Neuronal stem cell (in vitro differentiated cells): ENCODE measurements around the gene SLC9A1.

Experiments
- DNase-seq: peaks from one replicate; pipeline ENCODE4 v3.0.0-alpha.2; 2013; ENCODE audit warnings: low spot score
- H2AFZ ChIP-seq: one replicate; pipeline ENCODE4 v1.6.1; 2013; ENCODE audit warnings: mild to moderate bottlenecking, low read length, inconsistent platforms
- H2AK5ac ChIP-seq: 2 replicates; pipeline ENCODE4 v1.6.1; 2013; ENCODE audit warnings: low read depth, mild to moderate bottlenecking, inconsistent platforms, low read length, moderate library complexity, mixed read lengths
- H2BK120ac ChIP-seq: 2 replicates; pipeline ENCODE4 v1.6.1; 2013; ENCODE audit warnings: low read depth, mild to moderate bottlenecking, inconsistent platforms, low read length, moderate library complexity, mixed read lengths
- H2BK12ac ChIP-seq: one replicate; pipeline ENCODE4 v1.6.1; 2013; ENCODE audit warnings: low read length, inconsistent platforms
- H2BK15ac ChIP-seq: 2 replicates; pipeline ENCODE4 v1.6.1; 2013; ENCODE audit warnings: mild to moderate bottlenecking, low read length, inconsistent platforms, mixed read lengths
- H2BK5ac ChIP-seq: one replicate; pipeline ENCODE4 v1.6.1; 2013; ENCODE audit warnings: inconsistent platforms, mild to moderate bottlenecking, low read length, moderate library complexity
- H3K14ac ChIP-seq: one replicate; pipeline ENCODE4 v1.6.1; 2013; ENCODE audit warnings: low read length, inconsistent platforms
- H3K18ac ChIP-seq: 2 replicates; pipeline ENCODE4 v1.6.1; 2013; ENCODE audit warnings: low read length, inconsistent platforms
- H3K23ac ChIP-seq: 2 replicates; pipeline ENCODE4 v1.6.1; 2013; ENCODE audit warnings: low read depth, mild to moderate bottlenecking, mixed read lengths, low read length, inconsistent platforms; ENCODE audit not compliant: poor library complexity
- H3K27ac ChIP-seq: replicated peaks from 3 replicates; pipeline ENCODE4 v1.5.1; 2013; ENCODE audit warnings: low read length, inconsistent platforms
- H3K27me3 ChIP-seq, 3 experiments: 2 replicates each; pipeline ENCODE4 v1.6.1; 2013; ENCODE audit warnings: low read length in 3 of 3, mild to moderate bottlenecking in 2 of 3, inconsistent platforms in 1 of 3, low read depth in 1 of 3, mixed read lengths in 1 of 3, moderate library complexity in 1 of 3; ENCODE audit not compliant: control insufficient read depth in 3 of 3, insufficient read depth in 3 of 3
- H3K36me3 ChIP-seq, 2 donors: replicated peaks in 1 of 2; 2 replicates each; pipeline ENCODE4 v1.6.1; 2013; ENCODE audit warnings: low read length in 2 of 2; ENCODE audit not compliant: control insufficient read depth in 2 of 2, insufficient read depth in 2 of 2
- H3K4ac ChIP-seq: 2 replicates; pipeline ENCODE4 v1.6.1; 2013; ENCODE audit warnings: inconsistent platforms, mild to moderate bottlenecking, low read length, moderate library complexity
- H3K4me1 ChIP-seq, 2 donors: 1 replicate in 1 of 2; 2 replicates in 1 of 2; pipeline ENCODE4 v1.6.1; 2013; ENCODE audit warnings: low read length in 2 of 2, low read depth in 1 of 2; ENCODE audit not compliant: control insufficient read depth in 2 of 2, insufficient read depth in 1 of 2
- H3K4me2 ChIP-seq: one replicate; pipeline ENCODE4 v1.6.1; 2013; ENCODE audit warnings: mild to moderate bottlenecking, low read length, inconsistent platforms; ENCODE audit not compliant: insufficient read depth, poor library complexity, severe bottlenecking
- H3K4me3 ChIP-seq, 2 donors: 2 replicates each; pipeline ENCODE4 v1.5.1; 2013; ENCODE audit warnings: low read length in 2 of 2, mild to moderate bottlenecking in 2 of 2, inconsistent platforms in 1 of 2, moderate library complexity in 1 of 2
- H3K79me1 ChIP-seq: one replicate; pipeline ENCODE4 v1.6.1; 2013; ENCODE audit warnings: low read depth, mild to moderate bottlenecking, inconsistent platforms, low read length, moderate library complexity
- H3K9ac ChIP-seq: one replicate; pipeline ENCODE4 v1.6.1; 2013; ENCODE audit warnings: mild to moderate bottlenecking, low read depth, low read length, inconsistent platforms; ENCODE audit not compliant: poor library complexity
- H3K9me3 ChIP-seq, 2 donors: replicated peaks in 1 of 2; 2 replicates each; pipeline versions ENCODE3 to v1.6.1; 2013; ENCODE audit warnings: low read length in 2 of 2, mild to moderate bottlenecking in 2 of 2, inconsistent platforms in 1 of 2, low read depth in 1 of 2, mixed read lengths in 1 of 2, moderate library complexity in 1 of 2; ENCODE audit not compliant: control insufficient read depth in 2 of 2, insufficient read depth in 1 of 2
- H4K8ac ChIP-seq: one replicate; pipeline ENCODE4 v1.6.1; 2013; ENCODE audit warnings: low read depth, mild to moderate bottlenecking, inconsistent platforms, low read length, moderate library complexity
- H4K91ac ChIP-seq: one replicate; pipeline ENCODE4 v1.6.1; 2013; ENCODE audit warnings: low read length, low read depth, mild to moderate bottlenecking, inconsistent platforms; ENCODE audit not compliant: poor library complexity
- WGBS, 2 donors: extraction: QIAGEN DNeasy Blood & Tissue Kit; methylation state at CpG; one replicate each; pipeline ENCODE4 v1.1.7; 2013; ENCODE audit warnings: missing lambda C conversion rate in 2 of 2, mixed read lengths in 1 of 2; ENCODE audit not compliant: insufficient read length in 2 of 2, insufficient replicate concordance in 1 of 2; ENCODE audit errors: extremely low coverage in 2 of 2; 5-methylcytosine and 5-hydroxymethylcytosine counted together

Gene SLC9A1

DNA sequence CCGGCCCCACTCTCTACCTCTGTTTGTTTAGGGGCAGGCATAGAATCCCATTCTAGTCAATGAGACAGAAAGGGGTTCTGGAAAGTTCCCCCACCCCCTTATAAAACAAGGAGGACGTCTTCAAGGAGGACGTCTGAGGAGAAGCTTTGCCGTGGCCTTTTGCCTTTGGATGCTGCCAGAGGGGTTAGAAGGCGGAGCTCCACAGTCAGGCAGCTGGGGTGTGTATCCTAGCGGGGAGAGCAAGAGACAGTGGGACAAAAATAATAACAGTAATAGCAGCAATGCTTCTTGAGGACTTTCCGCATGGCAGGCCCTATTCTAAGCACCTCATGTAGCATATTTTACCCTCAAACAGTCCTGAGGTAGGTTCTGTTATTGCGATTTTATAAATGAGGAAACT lies 94.0 kb downstream of the SLC9A1 start:
- no peaks in the 10 kb centered on the region for H3K9me3 ChIP-seq
- WGBS, 2 donors: no CpG with 5 or more reads among the region's 8 CpGs
- H2AK5ac ChIP-seq: no peak overlapping the region
- H3K9ac ChIP-seq: no peak overlapping the region
- no peak overlapping the region for H2BK120ac ChIP-seq
- no peak overlapping the region for H2BK15ac ChIP-seq
- H3K4me2 ChIP-seq: no peak overlapping the region
- H3K4ac ChIP-seq: no peak overlapping the region
- H3K4me1 ChIP-seq: peaks cover 8 to 24% of the 10 kb centered on the region in 2 donors
- no peak overlapping the region for H4K8ac ChIP-seq
- H3K27me3 ChIP-seq: peaks cover 0 to 11% (median 0%) of the 10 kb centered on the region in 3 experiments
- no peak overlapping the region for H2BK12ac ChIP-seq
- no peaks in the 10 kb centered on the region for H3K79me1 ChIP-seq
- peak overlapping the region; percentile 70 for H3K18ac ChIP-seq
- no peak overlapping the region for H2AFZ ChIP-seq
- H3K4me3 ChIP-seq: no peak overlapping the region
- DNase-seq: no peak
- H4K91ac ChIP-seq: no peak overlapping the region
- H2BK5ac ChIP-seq: no peak overlapping the region
- no peak overlapping the region for H3K14ac ChIP-seq
- no peaks in the 10 kb centered on the region for H3K36me3 ChIP-seq
- H3K27ac ChIP-seq: no peak overlapping the region
- H3K23ac ChIP-seq: no peak overlapping the region

DNA sequence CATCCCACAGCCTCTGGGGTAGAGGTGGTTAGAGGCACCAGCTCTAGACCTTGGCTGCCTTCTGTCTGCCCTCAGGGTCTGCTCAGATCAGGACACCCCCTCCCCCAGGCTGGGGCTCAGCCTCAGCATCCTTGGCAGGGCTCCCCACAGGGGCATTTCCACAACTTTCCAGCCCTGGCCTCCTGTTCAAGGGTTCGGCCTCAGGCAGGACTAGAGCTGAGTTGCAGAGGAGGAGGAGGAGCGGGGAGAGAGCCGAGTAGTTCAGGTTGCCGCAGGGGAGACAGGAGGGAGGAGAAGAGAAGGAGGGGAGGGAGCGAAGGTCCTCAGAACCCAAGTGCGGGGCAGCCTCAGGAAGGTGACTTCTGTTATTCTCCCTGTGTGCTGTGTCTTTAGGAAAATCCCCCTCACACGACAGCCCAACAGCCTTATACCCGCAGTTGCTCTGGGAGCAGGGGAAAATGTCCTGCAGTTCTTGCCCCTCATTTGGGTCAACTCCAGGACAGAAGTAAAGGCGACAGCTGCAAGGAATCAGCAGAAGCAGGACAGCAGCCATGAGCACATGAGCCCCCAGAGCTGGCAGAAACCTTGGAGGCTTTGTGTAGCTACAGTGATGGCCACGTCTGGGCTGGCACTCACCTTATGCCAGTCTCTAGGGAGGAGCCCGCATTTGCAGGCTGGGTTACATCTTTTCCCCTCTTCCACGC lies 95.8 kb downstream of the SLC9A1 start:
- no peak overlapping the region for H3K4me3 ChIP-seq
- H3K23ac ChIP-seq: peak overlapping the region; percentile 4
- H3K36me3 ChIP-seq: no peaks in the 10 kb centered on the region
- no peak overlapping the region for H3K9ac ChIP-seq
- H3K4me1 ChIP-seq: peaks cover 8 to 23% of the 10 kb centered on the region in 2 donors
- peak overlapping the region; percentile 99 for H3K4ac ChIP-seq
- no peak overlapping the region for H4K8ac ChIP-seq
- peak overlapping the region; percentile 84 for H2BK15ac ChIP-seq
- H2BK120ac ChIP-seq: peak overlapping the region; percentile 94
- H3K4me2 ChIP-seq: no peak overlapping the region
- no peaks in the 10 kb centered on the region for H3K79me1 ChIP-seq
- H3K14ac ChIP-seq: peak overlapping the region; percentile 47
- DNase-seq: no peak
- H3K9me3 ChIP-seq: peaks cover 0 to 4% of the 10 kb centered on the region in 2 donors
- H2BK5ac ChIP-seq: peak overlapping the region; percentile 82
- peak overlapping the region; percentile 62 for H2AFZ ChIP-seq
- peaks cover 0 to 11% (median 0%) of the 10 kb centered on the region in 3 experiments for H3K27me3 ChIP-seq
- no CpG with 5 or more reads among the region's 12 CpGs for WGBS, 2 donors
- peak overlapping the region; percentile 96 for H2BK12ac ChIP-seq
- H2AK5ac ChIP-seq: peak overlapping the region; percentile 89
- H3K27ac ChIP-seq: no peak overlapping the region
- peak overlapping the region; percentile 94 for H3K18ac ChIP-seq
- H4K91ac ChIP-seq: no peak overlapping the region

DNA sequence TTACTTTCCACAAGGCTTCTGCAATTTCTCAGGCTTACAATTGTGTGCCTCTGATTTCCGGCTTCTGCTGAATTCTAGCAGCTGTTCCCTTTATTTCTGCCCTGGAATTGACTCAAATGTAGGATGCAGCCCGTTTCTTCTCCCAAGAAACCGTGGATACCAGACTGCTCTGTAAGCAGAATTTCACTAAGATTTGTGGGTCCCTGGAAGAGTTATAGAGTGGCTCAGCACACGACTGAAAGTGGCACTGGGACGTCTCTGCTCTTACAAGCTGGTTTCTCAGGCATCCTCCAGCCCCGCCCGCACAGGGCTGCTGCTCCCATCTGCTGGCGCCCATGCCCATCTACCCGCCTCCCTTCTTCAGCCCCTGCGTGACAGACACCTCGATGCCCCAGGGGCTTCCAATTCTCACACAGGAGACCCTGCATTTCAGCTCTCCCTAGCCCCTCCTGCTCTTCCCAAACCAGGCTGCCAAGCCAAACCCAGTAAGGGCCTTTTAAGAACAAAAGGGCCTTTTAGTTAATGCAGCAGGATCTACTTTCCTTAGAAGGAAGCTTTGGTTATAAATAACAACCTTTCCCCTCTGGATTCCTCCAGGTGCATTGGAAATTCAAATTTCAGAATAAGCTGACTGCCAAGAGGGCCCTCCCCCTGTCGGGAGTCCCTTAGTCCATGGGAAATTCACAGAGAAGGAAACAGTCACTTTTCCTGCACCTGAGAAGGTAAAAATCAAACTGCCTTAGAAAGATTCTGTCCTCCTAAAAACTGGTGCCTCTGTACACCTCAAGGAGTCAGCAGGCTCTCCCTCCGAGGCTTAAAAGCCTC lies 96.9 kb downstream of the SLC9A1 start:
- H2BK5ac ChIP-seq: peak overlapping the region; percentile 19
- H2AFZ ChIP-seq: peak overlapping the region; percentile 50
- no peak overlapping the region for H3K14ac ChIP-seq
- H3K9me3 ChIP-seq: peaks cover 0 to 4% of the 10 kb centered on the region in 2 donors
- no peak overlapping the region for H3K4me3 ChIP-seq
- no peaks in the 10 kb centered on the region for H3K36me3 ChIP-seq
- peak overlapping the region; percentile 48 for H3K4me2 ChIP-seq
- H3K23ac ChIP-seq: no peak overlapping the region
- peak overlapping the region; percentile 72 for H2AK5ac ChIP-seq
- H3K27me3 ChIP-seq: peaks cover 0 to 11% (median 0%) of the 10 kb centered on the region in 3 experiments
- DNase-seq: no peak
- peak overlapping the region; percentile 53 for H2BK15ac ChIP-seq
- H3K4me1 ChIP-seq: peaks cover 8 to 23% of the 10 kb centered on the region in 2 donors
- peak overlapping the region; percentile 85 for H3K27ac ChIP-seq
- peak overlapping the region; percentile 60 for H2BK12ac ChIP-seq
- no peak overlapping the region for H3K4ac ChIP-seq
- H3K79me1 ChIP-seq: no peaks in the 10 kb centered on the region
- H2BK120ac ChIP-seq: peak overlapping the region; percentile 88
- WGBS, 2 donors: no CpG with 5 or more reads among the region's 13 CpGs
- no peak overlapping the region for H4K91ac ChIP-seq
- no peak overlapping the region for H3K9ac ChIP-seq
- peak overlapping the region; percentile 88 for H3K18ac ChIP-seq
- no peak overlapping the region for H4K8ac ChIP-seq

DNA sequence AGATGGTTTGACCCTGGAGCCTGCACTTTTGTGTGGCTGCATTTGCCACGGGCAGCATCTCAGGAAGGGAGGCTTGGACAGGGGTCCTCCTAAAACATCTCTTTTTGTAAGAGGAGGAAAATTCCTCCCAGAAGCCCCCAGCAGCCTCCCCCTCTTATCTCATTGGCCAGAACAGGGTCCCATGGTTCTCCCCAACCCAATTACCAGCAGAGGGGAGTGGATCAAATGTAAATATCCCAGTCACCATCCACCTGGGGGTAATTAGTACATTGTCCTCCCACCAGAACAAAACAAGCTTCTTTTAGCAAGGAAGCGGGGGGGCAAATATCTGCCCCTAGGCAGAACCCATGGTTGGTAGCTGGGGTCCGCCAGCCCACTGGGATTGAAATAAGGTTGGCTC lies 97.5 kb downstream of the SLC9A1 start:
- H3K27me3 ChIP-seq: peaks cover 0 to 11% (median 0%) of the 10 kb centered on the region in 3 experiments
- no peak overlapping the region for H3K4me3 ChIP-seq
- H3K23ac ChIP-seq: no peak overlapping the region
- peaks cover 8 to 23% of the 10 kb centered on the region in 2 donors for H3K4me1 ChIP-seq
- H3K9me3 ChIP-seq: peaks cover 0 to 5% of the 10 kb centered on the region in 2 donors
- no peak overlapping the region for H2BK15ac ChIP-seq
- H2AK5ac ChIP-seq: no peak overlapping the region
- H3K36me3 ChIP-seq: no peaks in the 10 kb centered on the region
- WGBS, 2 donors: no CpG with 5 or more reads among the region's 3 CpGs
- peak overlapping the region; percentile 88 for H2BK120ac ChIP-seq
- H3K79me1 ChIP-seq: no peaks in the 10 kb centered on the region
- H3K4ac ChIP-seq: no peak overlapping the region
- H2AFZ ChIP-seq: peak overlapping the region; percentile 50
- no peak overlapping the region for H3K14ac ChIP-seq
- no peak overlapping the region for H4K91ac ChIP-seq
- peak overlapping the region; percentile 48 for H3K4me2 ChIP-seq
- no peak overlapping the region for H4K8ac ChIP-seq
- H2BK5ac ChIP-seq: peak overlapping the region; percentile 19
- peak overlapping the region; percentile 60 for H2BK12ac ChIP-seq
- DNase-seq: no peak
- H3K18ac ChIP-seq: no peak overlapping the region
- no peak overlapping the region for H3K9ac ChIP-seq
- peak overlapping the region; percentile 85 for H3K27ac ChIP-seq
